Activated CD8-positive, alpha-beta T cell treated with anti-CD3 and anti-CD28 coated beads for 36 hours (primary cell): ENCODE data around the gene MTA1. TPM values are rescaled to one million over a fixed set of nuclear protein-coding genes. Genes with fewer than 3 reads are reported as not detected.
A peak's percentile ranks its signal among the peaks of the same experiment; 100 is the strongest.

ENCODE experiments used
- ATAC-seq: fragments of 200-7000 bp; cut with Tn5 transposase; one replicate; pipeline ENCODE4 v1.10.0; 2021; ENCODE audit warnings: mild to moderate bottlenecking, moderate library complexity
- CTCF ChIA-PET: fragments of 350-600 bp; sonication (Branson Sonifier 250); formaldehyde crosslinking; loops from one replicate; lab custom pipeline; 2021; ENCODE audit warnings: antibody characterized with exemption; lab: Charles Lee
- POLR2A ChIA-PET: fragments of 350-600 bp; sonication (Branson Sonifier 250); formaldehyde crosslinking; loops from one replicate; lab custom pipeline; 2021; ENCODE audit warnings: antibody characterized with exemption; lab: Charles Lee
- DNase-seq: peaks from one replicate; pipeline ENCODE4 v3.0.0-alpha.2; 2020
- H3K27ac Mint-ChIP-seq: one replicate; pipeline ENCODE4 v1.8.0; 2021; ENCODE audit warnings: mild to moderate bottlenecking, mixed read lengths
- H3K27me3 Mint-ChIP-seq: one replicate; pipeline ENCODE4 v1.8.0; 2021; ENCODE audit warnings: mixed read lengths
- H3K36me3 Mint-ChIP-seq: one replicate; pipeline ENCODE4 v1.8.0; 2021; ENCODE audit warnings: low read depth, mixed read lengths
- H3K4me1 Mint-ChIP-seq: one replicate; pipeline ENCODE4 v1.8.0; 2021; ENCODE audit warnings: low read depth, mixed read lengths
- H3K4me3 Mint-ChIP-seq: one replicate; pipeline ENCODE4 v1.8.0; 2021; ENCODE audit warnings: mild to moderate bottlenecking, moderate library complexity, mixed read lengths
- H3K9me3 Mint-ChIP-seq: one replicate; pipeline ENCODE4 v1.8.0; 2021; ENCODE audit warnings: mixed read lengths
- CTCF ChIP-seq: fragments of 200-600 bp; IDR thresholded peaks from one replicate; pipeline ENCODE4 v1.8.0; 2022; ENCODE audit warnings: antibody characterized with exemption, mild to moderate bottlenecking
- intact Hi-C: fragments of 100-400 bp; cut with micrococcal nuclease; formaldehyde crosslinking; loops from one replicate; pipeline ENCODE4 v1.10.0; 2022
- total RNA-seq, 2 experiments: library from RNA; stranded (reverse); gene quantifications; one replicate each; pipeline ENCODE4 v1.2.3, GENCODE V29; 2021

Gene MTA1
- total RNA-seq, 2 experiments from 2014 or later: 133 to 140 TPM

DNA sequence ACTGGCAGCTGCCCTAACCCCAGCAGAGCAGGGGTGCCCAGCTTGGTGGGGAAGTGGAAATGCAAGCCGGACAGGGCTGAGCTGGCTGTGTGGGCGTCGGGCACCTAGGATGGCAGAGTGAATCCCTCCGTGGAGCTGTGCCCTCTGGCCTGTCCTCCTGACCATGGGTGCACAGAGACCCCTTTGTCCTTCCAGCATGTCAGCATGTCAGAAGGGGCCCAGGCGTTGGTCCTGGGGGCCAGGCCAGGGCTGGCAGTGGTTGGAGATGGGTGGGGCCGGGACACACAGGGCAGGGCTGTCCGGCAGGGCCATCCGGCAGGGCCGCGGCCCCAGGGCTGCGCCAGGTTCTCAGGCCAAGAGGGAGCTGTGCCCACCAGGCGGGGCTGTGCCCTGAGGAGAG, 30.1 kb upstream of the MTA1 start:
- Mint-ChIP-seq H3K4me3 (no peak overlapping the region), H3K4me1 (peaks cover 4% of the 10 kb centered on the region), H3K27me3 (no peaks in the 10 kb centered on the region), H3K27ac (no peak overlapping the region), H3K9me3 (no peaks in the 10 kb centered on the region), H3K36me3 (no peaks in the 10 kb centered on the region)
- DNase-seq (no peak), ATAC-seq (no peak)
- no peak for TF ChIP-seq CTCF
- ChIA-PET CTCF (interaction anchor here (0.9 to 1.4 kb wide), 5 partner anchors 14 to 148 kb away, joined by 3 to 4 read pairs (median 3); no protein-coding TSS in a partner anchor), POLR2A (interaction anchor here (1.0 to 1.4 kb wide), 2 partner anchors 8 to 10 kb away, joined by 3 read pairs; no protein-coding TSS in a partner anchor)
- intact Hi-C loops: no loop called here

- no peaks in the 10 kb centered on the region for H3K36me3 Mint-ChIP-seq
- H3K4me3 Mint-ChIP-seq: no peak overlapping the region
- H3K27ac Mint-ChIP-seq: no peak overlapping the region
- CTCF ChIA-PET: interaction anchor here (0.9 to 1.4 kb wide), 5 partner anchors 14 to 148 kb away, joined by 3 to 4 read pairs (median 3); no protein-coding TSS in a partner anchor
- TF ChIP-seq CTCF: no peak
- H3K9me3 Mint-ChIP-seq: no peaks in the 10 kb centered on the region
- DNase-seq (no peak), ATAC-seq (peak; percentile 27)
- intact Hi-C loops: no loop called here
- POLR2A ChIA-PET: interaction anchor here (1.0 to 1.4 kb wide), 2 partner anchors 7 to 9 kb away, joined by 3 read pairs; no protein-coding TSS in a partner anchor
- H3K27me3 Mint-ChIP-seq: no peaks in the 10 kb centered on the region
- H3K4me1 Mint-ChIP-seq: peaks cover 4% of the 10 kb centered on the region
These were observed 29.4 kb upstream of the MTA1 start for GRCh38 chr14:105389976-105390848.

GRCh38 chr14:105390849-105391500, 28.7 kb upstream of the MTA1 start:
- DNase-seq (no peak), ATAC-seq (no peak)
- Mint-ChIP-seq H3K4me1 (peaks cover 4% of the 10 kb centered on the region), H3K36me3 (no peaks in the 10 kb centered on the region), H3K9me3 (no peaks in the 10 kb centered on the region), H3K27ac (no peak overlapping the region), H3K27me3 (no peaks in the 10 kb centered on the region), H3K4me3 (no peak overlapping the region)
- ChIA-PET CTCF (interaction anchor here (1.4 kb wide), 1 partner anchor 13 kb away, joined by 3 read pairs; no protein-coding TSS in a partner anchor), POLR2A (interaction anchor here (1.4 kb wide), 1 partner anchor 8 kb away, joined by 3 read pairs; no protein-coding TSS in a partner anchor)
- TF ChIP-seq CTCF: no peak
- intact Hi-C loops: no loop called here

GRCh38 chr14:105391541-105391940, 28.1 kb upstream of the MTA1 start:
- no peak overlapping the region for H3K27ac Mint-ChIP-seq
- POLR2A ChIA-PET: no interaction called here

More at GRCh38 chr14:105391541-105391940, 28.1 kb upstream of the MTA1 start:
- DNase-seq (no peak), ATAC-seq (no peak)
- H3K4me3 Mint-ChIP-seq: no peak overlapping the region
- no peaks in the 10 kb centered on the region for H3K27me3 Mint-ChIP-seq
- CTCF ChIA-PET: no interaction called here
- H3K9me3 Mint-ChIP-seq: no peaks in the 10 kb centered on the region
- peaks cover 4% of the 10 kb centered on the region for H3K4me1 Mint-ChIP-seq
- H3K36me3 Mint-ChIP-seq: no peaks in the 10 kb centered on the region
- intact Hi-C loops: no loop called here
- no peak for TF ChIP-seq CTCF
